Left lung (tissue), 10 donors: ENCODE data around the gene KIF16B. TPM values are rescaled to one million over a fixed set of nuclear protein-coding genes. Genes with fewer than 3 reads are reported as not detected.

Experiments
- ATAC-seq: fragments of 200-7000 bp; cut with Tn5 transposase; one replicate; pipeline ENCODE4 v1.9.1; 2020; ENCODE audit warnings: moderate library complexity
- DNase-seq, 4 donors: peaks; one replicate each; pipeline ENCODE4 v3.0.0-alpha.2; 2013 to 2020
- H3K27ac ChIP-seq, 2 donors: fragments of 200-600 bp; sonication (generic) in 1 of 2; one replicate each; pipeline versions ENCODE4 v1.5.0 to v1.8.0; 2020 to 2021
- H3K27me3 ChIP-seq, 2 donors: fragments of 200-600 bp; sonication (generic) in 1 of 2; one replicate each; pipeline versions ENCODE4 v1.5.0 to v1.8.0; 2020 to 2021
- H3K36me3 ChIP-seq, 2 donors: fragments of 200-600 bp; sonication (generic) in 1 of 2; one replicate each; pipeline versions ENCODE4 v1.5.0 to v1.8.0; 2020 to 2021
- H3K4me1 ChIP-seq, 2 donors: fragments of 200-600 bp; one replicate each; pipeline ENCODE4 v1.8.0; 2021
- H3K4me3 ChIP-seq, 2 donors: fragments of 200-600 bp; sonication (generic) in 1 of 2; one replicate each; pipeline versions ENCODE4 v1.5.0 to v1.8.0; 2020 to 2021; ENCODE audit warnings: mild to moderate bottlenecking in 1 of 2
- H3K9me3 ChIP-seq, 2 donors: fragments of 200-600 bp; sonication (generic) in 1 of 2; one replicate each; pipeline versions ENCODE4 v1.5.0 to v1.8.0; 2020 to 2021
- CTCF ChIP-seq, 2 donors: fragments of 200-600 bp; sonication (generic) in 1 of 2; IDR thresholded peaks; one replicate each; pipeline versions ENCODE4 v1.5.0 to v1.8.0; 2021; ENCODE audit warnings: antibody characterized with exemption in 2 of 2
- intact Hi-C, 2 donors: fragments of 100-400 bp; cut with DNase I; formaldehyde crosslinking; loops; one replicate each; pipeline versions ENCODE4 v1.11.2 to v1.14.2; 2022
- polyA plus RNA-seq, 6 donors: library from polyadenylated mRNA; unstranded; fragments of 120-200 nt; gene quantifications; one replicate each; pipeline ENCODE4 v1.2.1, GENCODE V29; 2013; ENCODE audit not compliant: insufficient read length in 6 of 6
- total RNA-seq, 2 donors: library from RNA; stranded (reverse); fragmentation: NEBNext Ultra II Directional; extraction: Animal tissue kit (Norgen Biotek cat#: 25700); gene quantifications; one replicate each; pipeline ENCODE4 v1.2.1, GENCODE V29; 2021
- donor health status: DM: no; HTN: yes; CAD: no.
- donor health status: DM: no; HTN: no; CAD: no.

Gene KIF16B
- total and polyA plus RNA-seq, 8 donors, result 9.1 to 23.8 (median 12.8) TPM

- intact Hi-C loops, result no loop called here
- Histone ChIP-seq H3K4me3 (no peak overlapping the region), H3K27ac (no peak overlapping the region), H3K4me1 (no peaks in the 10 kb centered on the region), H3K36me3 (peaks cover 0 to 55% of the 10 kb centered on the region in 2 donors), H3K27me3 (no peaks in the 10 kb centered on the region), H3K9me3 (no peaks in the 10 kb centered on the region)
- TF ChIP-seq CTCF (IDR thresholded peaks at IDR 0.05), result no peak
- ATAC-seq (no peak), DNase-seq (no peak)
Observed at GRCh38 chr20:16369441-16369840, 203.8 kb downstream of the KIF16B start.

- DNase-seq (no peak), ATAC-seq (peak; percentile 48)
- Histone ChIP-seq H3K27ac (no peak overlapping the region), H3K9me3 (no peaks in the 10 kb centered on the region), H3K4me3 (no peak overlapping the region), H3K4me1 (no peaks in the 10 kb centered on the region), H3K27me3 (no peaks in the 10 kb centered on the region), H3K36me3 (peaks cover 0 to 48% of the 10 kb centered on the region in 2 donors)
- TF ChIP-seq CTCF (IDR thresholded peaks at IDR 0.05), result no peak
- intact Hi-C loops, result no loop called here
Observed at GRCh38 chr20:16368645-16369292, 204.5 kb downstream of the KIF16B start.

- H3K36me3 ChIP-seq, result peaks cover 0 to 46% of the 10 kb centered on the region in 2 donors
- no peaks in the 10 kb centered on the region for H3K4me1 ChIP-seq
- no peaks in the 10 kb centered on the region for H3K9me3 ChIP-seq
- no peaks in the 10 kb centered on the region for H3K27me3 ChIP-seq
- intact Hi-C loops, result no loop called here
- ATAC-seq (no peak), DNase-seq (no peak)
- no peak for TF ChIP-seq CTCF (IDR thresholded peaks at IDR 0.05)
- no peak overlapping the region for H3K4me3 ChIP-seq
- no peak overlapping the region for H3K27ac ChIP-seq
Observed at GRCh38 chr20:16367948-16368560, 205.2 kb downstream of the KIF16B start.

GRCh38 chr20:16366529-16366928 is 206.7 kb downstream of the KIF16B start:
- TF ChIP-seq CTCF (IDR thresholded peaks at IDR 0.05), result no peak
- H3K36me3 ChIP-seq, result peaks cover 0 to 39% of the 10 kb centered on the region in 2 donors
- no peaks in the 10 kb centered on the region for H3K27me3 ChIP-seq
- no peak overlapping the region for H3K27ac ChIP-seq
- intact Hi-C loops, result no loop called here
- no peaks in the 10 kb centered on the region for H3K4me1 ChIP-seq
- no peak for ATAC-seq
- no peak for DNase-seq
- H3K9me3 ChIP-seq, result no peaks in the 10 kb centered on the region
- H3K4me3 ChIP-seq, result no peak overlapping the region

- no peak overlapping the region for H3K27ac ChIP-seq
- TF ChIP-seq CTCF (IDR thresholded peaks at IDR 0.05), result no peak
Observed at GRCh38 chr20:16364320-16364687, 208.9 kb downstream of the KIF16B start.

More at GRCh38 chr20:16364320-16364687, 208.9 kb downstream of the KIF16B start:
- no peaks in the 10 kb centered on the region for H3K27me3 ChIP-seq
- H3K36me3 ChIP-seq, result peaks cover 0 to 26% of the 10 kb centered on the region in 2 donors
- intact Hi-C loops, result no loop called here
- DNase-seq (no peak), ATAC-seq (no peak)
- H3K4me1 ChIP-seq, result no peaks in the 10 kb centered on the region
- no peak overlapping the region for H3K4me3 ChIP-seq
- H3K9me3 ChIP-seq, result no peaks in the 10 kb centered on the region
